ENCODE measurements around the gene RRP1B. TPM values are rescaled to one million over a fixed set of nuclear protein-coding genes. Genes with fewer than 3 reads are reported as not detected.
A peak's percentile ranks its signal among the peaks of the same experiment; 100 is the strongest.

The RRP1B gene
- total and polyA plus RNA-seq, 2 experiments from 2014 or later: 18.6 to 19.2 TPM

DNA sequence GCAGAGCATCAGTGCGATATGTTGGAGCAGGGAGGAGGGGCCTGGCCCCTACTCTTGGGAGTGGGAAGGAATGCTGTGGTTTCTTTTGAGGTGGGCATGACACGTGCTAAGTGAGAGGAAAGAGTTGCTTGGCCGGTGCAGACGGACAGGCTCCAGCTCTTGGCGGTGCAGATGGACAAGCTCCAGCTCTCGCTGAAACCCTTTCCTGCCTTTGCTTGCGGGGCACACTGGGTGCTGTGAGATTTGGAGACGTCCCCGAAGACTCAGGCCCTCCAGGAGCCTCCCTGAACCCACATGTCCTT, 75.5 kb downstream of the RRP1B start:
- no peaks in the 10 kb centered on the region for H3K27me3 ChIP-seq
- H4K20me1 ChIP-seq (ENCODE audit: insufficient read depth, poor library complexity, severe bottlenecking): peaks cover 5% of the 10 kb centered on the region
- peaks cover 60% of the 10 kb centered on the region for H3K4me1 ChIP-seq (ENCODE audit: insufficient read depth)
- peak overlapping the region; percentile 53 for H3K27ac ChIP-seq
- no peak for TF ChIP-seq EZH2 (IDR thresholded peaks at IDR 0.05; ENCODE audit: borderline replicate concordance)
- TF ChIP-seq, protein P1, sequence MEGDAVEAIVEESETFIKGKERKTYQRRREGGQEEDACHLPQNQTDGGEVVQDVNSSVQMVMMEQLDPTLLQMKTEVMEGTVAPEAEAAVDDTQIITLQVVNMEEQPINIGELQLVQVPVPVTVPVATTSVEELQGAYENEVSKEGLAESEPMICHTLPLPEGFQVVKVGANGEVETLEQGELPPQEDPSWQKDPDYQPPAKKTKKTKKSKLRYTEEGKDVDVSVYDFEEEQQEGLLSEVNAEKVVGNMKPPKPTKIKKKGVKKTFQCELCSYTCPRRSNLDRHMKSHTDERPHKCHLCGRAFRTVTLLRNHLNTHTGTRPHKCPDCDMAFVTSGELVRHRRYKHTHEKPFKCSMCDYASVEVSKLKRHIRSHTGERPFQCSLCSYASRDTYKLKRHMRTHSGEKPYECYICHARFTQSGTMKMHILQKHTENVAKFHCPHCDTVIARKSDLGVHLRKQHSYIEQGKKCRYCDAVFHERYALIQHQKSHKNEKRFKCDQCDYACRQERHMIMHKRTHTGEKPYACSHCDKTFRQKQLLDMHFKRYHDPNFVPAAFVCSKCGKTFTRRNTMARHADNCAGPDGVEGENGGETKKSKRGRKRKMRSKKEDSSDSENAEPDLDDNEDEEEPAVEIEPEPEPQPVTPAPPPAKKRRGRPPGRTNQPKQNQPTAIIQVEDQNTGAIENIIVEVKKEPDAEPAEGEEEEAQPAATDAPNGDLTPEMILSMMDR (IDR thresholded peaks at IDR 0.05; ENCODE audit: poor library complexity): no peak
- no peak for TF ChIP-seq EZH2phosphoT487 (IDR thresholded peaks at IDR 0.05; ENCODE audit: low read depth, severe bottlenecking, unreplicated experiment)
- no peak overlapping the region for H3K4me2 ChIP-seq
- H3K36me3 ChIP-seq (replicated peaks; ENCODE audit: insufficient read depth, low read depth): no peaks in the 10 kb centered on the region
- WGBS (ENCODE audit: low lambda C conversion rate, missing lambda C conversion rate): 59% methylated on average over 9 of the region's 9 CpGs
- no peak overlapping the region for H3K4me3 ChIP-seq
- H2AFZ ChIP-seq: no peak overlapping the region
- H3K9me3 ChIP-seq (ENCODE audit: low read depth): no peaks in the 10 kb centered on the region
- DNase-seq (ENCODE audit: low spot score): no peak
- peaks cover 72% of the 10 kb centered on the region for H3K79me2 ChIP-seq
- H3K9me2 ChIP-seq (replicated peaks; ENCODE audit: insufficient read depth): no peaks in the 10 kb centered on the region

- no peaks in the 10 kb centered on the region for H3K36me3 ChIP-seq (replicated peaks; ENCODE audit: insufficient read depth, low read depth)
- peaks cover 55% of the 10 kb centered on the region for H3K4me1 ChIP-seq (ENCODE audit: insufficient read depth)
- H3K27ac ChIP-seq: peak overlapping the region; percentile 53
- H3K4me3 ChIP-seq: no peak overlapping the region
- no peak overlapping the region for H3K4me2 ChIP-seq
- WGBS (ENCODE audit: low lambda C conversion rate, missing lambda C conversion rate): 93% methylated on average over 22 of the region's 22 CpGs
- no peak for TF ChIP-seq EZH2phosphoT487 (IDR thresholded peaks at IDR 0.05; ENCODE audit: low read depth, severe bottlenecking, unreplicated experiment)
- TF ChIP-seq, protein P1 (IDR thresholded peaks at IDR 0.05; ENCODE audit: poor library complexity): no peak
- no peak for TF ChIP-seq EZH2 (IDR thresholded peaks at IDR 0.05; ENCODE audit: borderline replicate concordance)
- H3K79me2 ChIP-seq: peaks cover 66% of the 10 kb centered on the region
- no peaks in the 10 kb centered on the region for H3K27me3 ChIP-seq
- H2AFZ ChIP-seq: no peak overlapping the region
- no peaks in the 10 kb centered on the region for H3K9me3 ChIP-seq (ENCODE audit: low read depth)
- peaks cover 5% of the 10 kb centered on the region for H4K20me1 ChIP-seq (ENCODE audit: insufficient read depth, poor library complexity, severe bottlenecking)
- DNase-seq (ENCODE audit: low spot score): no peak
- no peaks in the 10 kb centered on the region for H3K9me2 ChIP-seq (replicated peaks; ENCODE audit: insufficient read depth)
Observed at GRCh38 chr21:43735236-43736091, 76.1 kb downstream of the RRP1B start.

DNA sequence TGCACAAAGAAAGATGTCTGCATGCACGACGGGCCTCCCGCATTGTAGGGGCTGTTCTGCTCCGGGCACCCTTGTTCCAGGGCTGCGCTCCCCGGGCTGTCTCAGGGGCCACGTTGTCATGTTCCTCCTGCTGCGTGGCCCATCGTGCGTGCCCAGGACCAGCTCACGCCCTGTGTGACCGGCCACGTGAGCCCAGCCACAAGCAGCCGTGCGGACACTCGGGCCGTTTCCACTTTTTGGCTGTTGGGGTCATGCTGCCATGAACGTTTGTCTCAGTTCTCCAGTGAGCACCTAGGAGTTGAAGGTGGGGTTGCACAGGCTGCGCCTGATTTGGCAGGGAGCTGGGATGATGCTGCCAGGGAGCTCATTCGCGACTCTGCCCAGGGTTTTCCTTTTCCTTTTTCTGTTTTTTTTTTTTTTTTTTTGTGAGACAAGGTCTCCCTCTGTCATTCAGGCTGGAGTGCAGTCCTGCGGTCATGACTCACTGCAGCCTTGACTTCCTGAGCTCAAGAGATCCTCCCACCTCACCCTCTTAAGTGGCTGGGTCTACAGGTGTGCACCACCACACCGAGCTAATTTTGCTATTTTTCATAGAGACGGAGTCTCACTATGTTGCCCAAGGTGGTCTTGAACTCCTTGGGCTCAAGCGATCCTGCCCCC, 77.0 kb downstream of the RRP1B start:
- Histone ChIP-seq H4K20me1 (ENCODE audit: insufficient read depth, poor library complexity, severe bottlenecking) (peaks cover 5% of the 10 kb centered on the region), H3K9me2 (replicated peaks; ENCODE audit: insufficient read depth) (no peaks in the 10 kb centered on the region), H3K9me3 (ENCODE audit: low read depth) (no peaks in the 10 kb centered on the region), H3K79me2 (peaks cover 57% of the 10 kb centered on the region), H3K4me3 (no peak overlapping the region), H2AFZ (no peak overlapping the region), H3K36me3 (replicated peaks; ENCODE audit: insufficient read depth, low read depth) (no peaks in the 10 kb centered on the region), H3K4me1 (ENCODE audit: insufficient read depth) (peaks cover 46% of the 10 kb centered on the region), H3K27me3 (no peaks in the 10 kb centered on the region), H3K27ac (peak overlapping the region; percentile 94), H3K4me2 (no peak overlapping the region)
- DNase-seq (ENCODE audit: low spot score): no peak
- WGBS (ENCODE audit: low lambda C conversion rate, missing lambda C conversion rate): 97% methylated on average over 25 of the region's 25 CpGs
- TF ChIP-seq, protein P1 (IDR thresholded peaks at IDR 0.05; ENCODE audit: poor library complexity): no peak
- no peak for TF ChIP-seq EZH2phosphoT487 (IDR thresholded peaks at IDR 0.05; ENCODE audit: low read depth, severe bottlenecking, unreplicated experiment)
- no peak for TF ChIP-seq EZH2 (IDR thresholded peaks at IDR 0.05; ENCODE audit: borderline replicate concordance)
